Activated naive CD4-positive, alpha-beta T cell treated with anti-CD3 and anti-CD28 coated beads, Interleukin-2, amount 50 U/mL, for 72 hours (primary cell): ENCODE measurements around the gene MPV17L2. TPM values are rescaled to one million over a fixed set of nuclear protein-coding genes. Genes with fewer than 3 reads are reported as not detected.
A peak's percentile ranks its signal among the peaks of the same experiment; 100 is the strongest.

Source experiments
- ATAC-seq, 2 donors: fragments of 150-1000 bp; cut with Tn5 transposase; 2 replicates each; pipeline ENCODE4 v1.10.0; 2021; ENCODE audit warnings: mild to moderate bottlenecking in 2 of 2, moderate library complexity in 2 of 2
- DNase-seq, 2 donors: peaks; one replicate each; pipeline ENCODE4 v3.0.0; 2021 to 2022; ENCODE audit warnings: low spot score in 2 of 2
- H3K27ac Mint-ChIP-seq, 2 donors: one replicate each; pipeline ENCODE4 v1.8.0; 2022; ENCODE audit warnings: mild to moderate bottlenecking in 2 of 2, mixed read lengths in 2 of 2
- H3K36me3 Mint-ChIP-seq, 2 donors: one replicate each; pipeline ENCODE4 v1.8.0; 2022; ENCODE audit warnings: mixed read lengths in 2 of 2
- H3K9me3 Mint-ChIP-seq, 2 donors: one replicate each; pipeline ENCODE4 v1.8.0; 2022; ENCODE audit warnings: mixed read lengths in 2 of 2
- total RNA-seq, 2 donors: library from RNA; stranded (reverse); gene quantifications; one replicate each; pipeline ENCODE4 v1.2.3, GENCODE V29; 2022

The MPV17L2 gene
- total RNA-seq, 2 donors from 2014 or later: 5.4 to 14.0 TPM

- ATAC-seq (no peak), DNase-seq (no peak)
- Mint-ChIP-seq H3K9me3 (no peaks in the 10 kb centered on the region), H3K27ac (no peak overlapping the region), H3K36me3 (peaks cover 8 to 9% of the 10 kb centered on the region in 2 donors)
Measured at GRCh38 chr19:18220632-18221275, 27.7 kb downstream of the MPV17L2 start.

DNA sequence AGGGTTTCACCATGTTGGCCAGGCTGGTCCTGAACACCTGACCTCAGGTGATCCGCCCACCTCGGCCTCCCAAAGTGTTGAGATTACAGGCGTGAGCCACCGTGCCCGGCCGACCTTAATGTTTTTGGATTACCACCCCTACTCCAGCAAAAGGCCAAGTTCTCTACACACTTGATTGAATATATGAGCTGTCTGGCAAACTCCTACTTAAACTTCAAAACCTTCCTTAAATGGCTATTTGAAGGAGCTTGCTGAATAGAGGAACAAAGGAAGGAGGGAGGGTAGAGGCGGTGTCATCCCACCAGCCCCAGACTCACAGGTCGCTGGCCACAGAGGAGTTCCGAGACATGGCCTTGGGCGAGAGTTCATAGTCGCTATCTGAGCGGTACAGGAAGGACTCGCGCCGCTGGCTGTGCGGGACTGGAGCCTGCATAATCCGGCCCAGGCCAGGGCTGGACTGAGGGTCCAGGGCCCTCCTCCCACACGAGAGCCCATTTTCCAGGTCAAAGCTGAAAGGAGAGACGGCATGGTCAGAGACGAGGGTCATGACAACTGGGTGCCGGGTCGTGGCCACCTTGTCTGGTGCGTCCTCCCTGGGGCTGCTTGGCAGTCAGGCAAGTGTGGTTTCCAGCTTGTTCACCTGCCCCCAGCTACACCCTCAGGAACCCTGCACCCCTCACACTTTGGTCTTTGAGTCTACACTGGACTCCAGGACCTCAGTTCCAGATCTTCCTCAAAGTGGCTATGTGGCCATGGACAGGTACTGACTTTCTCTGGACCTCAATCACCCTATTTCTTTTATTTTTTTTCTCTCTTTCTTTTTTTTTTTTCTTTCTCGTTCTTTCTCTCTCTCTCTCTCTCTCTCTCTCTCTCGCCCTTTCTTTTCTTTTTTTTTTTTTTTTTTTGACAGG lies 29.1 kb downstream of the MPV17L2 start:
- DNase-seq: no peak
- H3K27ac Mint-ChIP-seq: no peak overlapping the region
- no peak for ATAC-seq
- no peaks in the 10 kb centered on the region for H3K9me3 Mint-ChIP-seq
- peaks cover 8 to 9% of the 10 kb centered on the region in 2 donors for H3K36me3 Mint-ChIP-seq

DNA sequence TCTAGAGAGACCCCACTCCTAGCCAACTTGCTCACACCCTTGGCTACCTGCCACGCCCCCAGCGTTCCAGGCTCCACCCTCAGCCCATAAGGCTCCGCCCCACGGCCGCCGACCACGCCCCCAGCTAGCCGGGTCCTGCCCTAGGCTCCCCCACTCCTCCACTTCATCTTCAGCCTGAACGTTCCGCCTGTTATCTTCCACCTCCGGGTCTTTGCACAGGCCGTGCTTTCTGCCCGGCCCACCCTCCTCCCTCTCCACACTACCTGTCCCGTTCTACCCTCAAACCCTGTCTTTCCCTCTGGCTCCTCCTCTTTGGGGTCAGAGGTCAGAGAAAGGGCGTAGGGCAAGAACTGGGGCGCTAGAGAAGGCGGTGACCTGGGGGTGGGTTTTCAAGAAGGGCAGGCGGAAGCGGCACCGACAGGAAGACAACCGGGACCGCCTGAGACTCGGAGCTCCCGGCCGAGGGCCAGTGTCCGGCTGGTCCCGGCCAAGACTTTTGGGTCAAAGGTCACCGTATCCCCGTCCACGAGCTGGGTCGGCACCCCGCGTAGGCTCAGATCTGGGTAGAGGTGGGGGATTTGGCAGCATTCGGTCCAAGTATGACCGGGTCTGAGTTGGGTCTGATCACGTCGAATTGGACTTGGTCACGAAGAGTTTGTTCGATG lies 31.0 kb downstream of the MPV17L2 start:
- H3K9me3 Mint-ChIP-seq: no peaks in the 10 kb centered on the region
- H3K36me3 Mint-ChIP-seq: peaks cover 8 to 9% of the 10 kb centered on the region in 2 donors
- DNase-seq (peak in 1 of 2 donors; percentile 57), ATAC-seq (peak; percentile 14 to 17)
- H3K27ac Mint-ChIP-seq: peak overlapping the region; percentile 87 to 88

- DNase-seq (peak; percentile 90 to 93), ATAC-seq (peak; percentile 89 to 98)
- H3K27ac Mint-ChIP-seq: peak overlapping the region; percentile 87 to 88
- H3K36me3 Mint-ChIP-seq: peaks cover 8 to 9% of the 10 kb centered on the region in 2 donors
- no peaks in the 10 kb centered on the region for H3K9me3 Mint-ChIP-seq
Measured at GRCh38 chr19:18224525-18225354, 31.7 kb downstream of the MPV17L2 start.

DNA sequence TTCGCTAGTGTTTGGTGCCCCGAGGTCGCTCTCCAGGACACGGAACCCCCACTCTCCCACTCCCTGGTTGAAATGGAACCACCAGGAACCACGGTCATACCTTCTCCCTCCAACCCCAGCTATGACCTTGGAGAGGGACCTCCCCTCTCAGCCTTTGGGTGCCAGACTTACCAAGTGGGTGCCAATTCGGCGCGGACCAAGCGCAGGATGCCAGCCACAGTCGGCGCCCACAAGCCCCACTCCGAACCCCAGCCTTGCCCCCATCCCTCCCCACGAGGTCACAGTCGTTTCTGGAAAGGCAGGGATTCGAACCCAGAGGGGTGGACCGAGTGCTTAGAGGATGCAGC lies 32.3 kb downstream of the MPV17L2 start:
- Mint-ChIP-seq H3K9me3 (no peaks in the 10 kb centered on the region), H3K27ac (peak overlapping the region in 1 of 2 donors; percentile 87), H3K36me3 (peaks cover 8 to 9% of the 10 kb centered on the region in 2 donors)
- DNase-seq (no peak), ATAC-seq (no peak)

- peaks cover 8 to 9% of the 10 kb centered on the region in 2 donors for H3K36me3 Mint-ChIP-seq
- ATAC-seq (no peak), DNase-seq (no peak)
- H3K9me3 Mint-ChIP-seq: no peaks in the 10 kb centered on the region
- H3K27ac Mint-ChIP-seq: peak within 1 kb of the TSS in 1 of 2 donors; percentile 87
Measured at GRCh38 chr19:18225702-18226468, 32.9 kb downstream of the MPV17L2 start, which contains the start of gene PDE4C. Gene PDE4C (minus strand): TSS chr19:18226438. CDS start chr19:18226415, 23 bp downstream.

- no peaks in the 10 kb centered on the region for H3K9me3 Mint-ChIP-seq
- ATAC-seq (no peak), DNase-seq (no peak)
- H3K36me3 Mint-ChIP-seq: peaks cover 8 to 9% of the 10 kb centered on the region in 2 donors
- no peak overlapping the region for H3K27ac Mint-ChIP-seq
Measured at GRCh38 chr19:18226956-18227780, 34.1 kb downstream of the MPV17L2 start.

GRCh38 chr19:18227781-18228271 lies 34.8 kb downstream of the MPV17L2 start:
- DNase-seq: no peak
- ATAC-seq: no peak
- H3K27ac Mint-ChIP-seq: no peak overlapping the region
- H3K9me3 Mint-ChIP-seq: no peaks in the 10 kb centered on the region
- peaks cover 8 to 9% of the 10 kb centered on the region in 2 donors for H3K36me3 Mint-ChIP-seq

DNA sequence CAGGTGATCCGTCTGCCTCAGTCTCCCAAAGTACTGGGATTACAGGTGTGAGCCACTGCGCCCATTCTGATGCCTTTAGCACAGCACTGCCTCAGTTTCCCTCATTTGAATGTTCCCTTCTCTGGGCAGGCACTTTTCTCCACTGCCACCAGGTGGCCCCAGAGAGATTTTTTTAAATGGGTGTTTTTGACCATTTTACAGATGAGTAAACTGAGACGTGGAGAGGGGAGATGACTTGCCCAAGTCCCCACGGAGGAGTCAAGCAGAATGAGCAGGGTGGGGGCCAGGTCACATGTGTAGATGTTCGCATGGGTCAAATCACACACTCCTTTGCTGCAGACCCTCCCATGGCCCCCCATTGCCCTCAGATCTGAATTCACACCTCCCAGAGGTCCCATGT lies 36.5 kb downstream of the MPV17L2 start:
- H3K9me3 Mint-ChIP-seq: peaks cover 0 to 6% of the 10 kb centered on the region in 2 donors
- no peak for DNase-seq
- no peak for ATAC-seq
- H3K27ac Mint-ChIP-seq: no peak overlapping the region
- peaks cover 10 to 11% of the 10 kb centered on the region in 2 donors for H3K36me3 Mint-ChIP-seq

DNA sequence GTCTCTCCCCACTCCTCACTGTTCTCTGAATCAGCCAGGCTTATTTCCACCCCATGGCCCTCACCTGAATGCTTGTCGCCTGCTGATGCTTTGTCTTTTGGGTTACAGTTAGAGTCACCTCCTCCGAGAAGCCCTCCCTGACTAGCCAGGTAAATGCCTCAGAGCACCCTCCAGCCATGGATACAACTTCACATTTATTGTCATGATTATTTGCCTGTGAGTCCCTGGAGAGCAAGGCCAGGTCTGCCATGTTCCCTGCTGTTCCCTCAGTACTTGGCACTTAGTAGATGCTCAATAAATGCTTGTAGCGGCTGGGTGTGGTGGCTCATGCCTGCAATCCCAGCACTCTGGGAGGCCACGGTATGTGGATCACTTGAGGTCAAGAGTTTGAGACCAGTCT lies 36.9 kb downstream of the MPV17L2 start:
- Mint-ChIP-seq H3K36me3 (peaks cover 7% of the 10 kb centered on the region in 2 donors), H3K27ac (no peak overlapping the region), H3K9me3 (peaks cover 0 to 6% of the 10 kb centered on the region in 2 donors)
- ATAC-seq (no peak), DNase-seq (no peak)

DNA sequence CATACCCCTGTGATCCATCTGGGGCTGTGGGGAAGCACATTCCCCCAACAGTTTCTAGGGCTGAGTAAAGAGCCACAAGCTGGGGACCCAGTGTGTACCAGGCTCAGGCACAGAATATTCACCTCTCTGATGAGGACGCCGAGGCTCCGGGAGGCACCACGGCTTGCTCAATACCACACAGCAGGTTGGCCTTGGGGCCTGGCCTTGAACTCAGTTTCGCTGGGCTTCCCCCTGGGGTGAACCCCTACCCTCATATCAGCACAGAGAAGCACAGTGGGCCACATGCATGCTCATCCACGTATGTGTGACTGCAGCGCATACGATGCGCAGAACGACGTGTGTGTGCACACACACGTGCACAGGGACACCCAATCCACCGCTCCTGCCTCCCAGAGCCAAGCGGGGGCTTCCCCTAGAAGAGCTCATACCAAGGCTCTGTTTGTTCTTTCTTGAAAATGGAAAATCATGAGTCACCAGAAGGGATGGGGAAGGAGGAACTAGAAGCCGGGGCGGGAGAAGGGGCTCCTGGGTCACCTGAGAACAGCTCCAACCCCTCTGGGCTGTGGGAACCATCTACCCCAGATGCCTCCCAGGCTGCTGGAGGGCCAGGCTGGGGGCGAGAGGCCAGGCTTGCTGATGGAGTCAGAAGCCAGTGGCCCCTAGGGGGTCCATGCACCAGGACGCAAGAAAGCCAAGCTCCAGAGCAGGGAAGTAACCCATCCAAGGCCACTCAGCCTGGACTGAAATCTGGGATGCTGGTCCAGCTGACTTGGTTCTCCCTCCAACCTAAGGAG lies 38.1 kb downstream of the MPV17L2 start:
- peaks cover 7% of the 10 kb centered on the region in 2 donors for H3K36me3 Mint-ChIP-seq
- H3K27ac Mint-ChIP-seq: no peak overlapping the region
- peak; percentile 31 to 54 for ATAC-seq
- DNase-seq: no peak
- peaks cover 0 to 6% of the 10 kb centered on the region in 2 donors for H3K9me3 Mint-ChIP-seq

DNA sequence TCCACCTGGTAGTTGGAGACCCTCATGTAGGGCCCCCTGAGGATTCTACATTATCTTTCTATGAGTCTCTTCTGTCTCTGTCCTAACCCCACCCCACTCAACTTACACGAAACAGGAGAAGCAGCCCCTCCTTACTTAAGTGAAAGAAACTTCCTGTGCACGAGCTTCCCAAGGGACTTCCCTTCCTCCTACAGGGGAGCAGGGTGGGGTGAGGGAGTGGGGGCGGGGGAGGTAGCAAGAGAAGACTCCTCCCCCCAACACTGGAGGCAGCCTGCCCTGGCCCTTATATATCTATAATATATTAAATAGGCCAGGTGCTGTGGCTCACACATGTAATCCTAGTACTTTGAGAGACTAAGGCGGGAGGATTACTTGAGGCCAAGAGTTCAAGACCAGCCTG lies 38.8 kb downstream of the MPV17L2 start:
- ATAC-seq: no peak

GRCh38 chr19:18232540-18233223 lies 39.7 kb downstream of the MPV17L2 start:
- DNase-seq (no peak), ATAC-seq (peak; percentile 11 to 39)
- peaks cover 0 to 6% of the 10 kb centered on the region in 2 donors for H3K9me3 Mint-ChIP-seq
- peaks cover 7% of the 10 kb centered on the region in 2 donors for H3K36me3 Mint-ChIP-seq
- no peak overlapping the region for H3K27ac Mint-ChIP-seq

More for the DNA sequence above, 38.8 kb downstream of the MPV17L2 start:
- peaks cover 7% of the 10 kb centered on the region in 2 donors for H3K36me3 Mint-ChIP-seq
- H3K27ac Mint-ChIP-seq: no peak overlapping the region
- peaks cover 0 to 6% of the 10 kb centered on the region in 2 donors for H3K9me3 Mint-ChIP-seq
- no peak for DNase-seq
